Ovary (tissue), 3 donors: ENCODE data around the gene GOLIM4.
"Not testable (repeated sequence)": the region's sequence is repeated elsewhere in the genome, so short reads cannot be mapped to it uniquely, and the experiment has no call there.

Source experiments
- EP300 ChIP-seq: sonication (generic); formaldehyde crosslinking; IDR thresholded peaks from one replicate; pipeline ENCODE4 v1.6.1; 2017; ENCODE audit warnings: antibody characterized with exemption
- POLR2A ChIP-seq: fragments of 450-650 bp; IDR thresholded peaks from one replicate; pipeline ENCODE4 v1.6.1; 2017; ENCODE audit warnings: antibody characterized with exemption, mild to moderate bottlenecking, moderate library complexity
- TF ChIP-seq, protein P1 (sequence below), 3 donors: fragments of 450-650 bp in 2 of 3; fragments of 200-600 bp in 1 of 3; IDR thresholded peaks; one replicate each; pipeline versions ENCODE4 v1.5.1 to v1.8.0; 2016 to 2022; ENCODE audit warnings: antibody characterized with exemption in 3 of 3, mild to moderate bottlenecking in 1 of 3
- donor health status: DM: no; HTN: no; CAD: no.

DNA sequence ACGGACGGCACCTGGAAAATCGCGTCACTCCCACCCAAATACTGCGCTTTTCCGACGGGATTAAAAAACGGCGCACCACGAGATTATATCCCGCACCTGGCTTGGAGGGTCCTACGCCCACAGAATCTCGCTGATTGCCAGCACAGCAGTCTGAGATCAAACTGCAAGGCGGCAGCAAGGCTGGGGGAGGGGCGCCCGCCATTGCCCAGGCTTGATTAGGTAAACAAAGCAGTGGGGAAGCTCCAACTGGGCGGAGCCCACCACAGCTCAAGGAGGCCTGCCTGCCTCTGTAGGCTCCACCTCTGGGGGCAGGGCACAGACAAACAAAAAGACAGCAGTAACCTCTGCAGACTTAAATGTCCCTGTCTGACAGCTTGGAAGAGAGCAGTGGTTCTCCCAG is 84.4 kb downstream of the GOLIM4 start:
- TF ChIP-seq, protein P1, sequence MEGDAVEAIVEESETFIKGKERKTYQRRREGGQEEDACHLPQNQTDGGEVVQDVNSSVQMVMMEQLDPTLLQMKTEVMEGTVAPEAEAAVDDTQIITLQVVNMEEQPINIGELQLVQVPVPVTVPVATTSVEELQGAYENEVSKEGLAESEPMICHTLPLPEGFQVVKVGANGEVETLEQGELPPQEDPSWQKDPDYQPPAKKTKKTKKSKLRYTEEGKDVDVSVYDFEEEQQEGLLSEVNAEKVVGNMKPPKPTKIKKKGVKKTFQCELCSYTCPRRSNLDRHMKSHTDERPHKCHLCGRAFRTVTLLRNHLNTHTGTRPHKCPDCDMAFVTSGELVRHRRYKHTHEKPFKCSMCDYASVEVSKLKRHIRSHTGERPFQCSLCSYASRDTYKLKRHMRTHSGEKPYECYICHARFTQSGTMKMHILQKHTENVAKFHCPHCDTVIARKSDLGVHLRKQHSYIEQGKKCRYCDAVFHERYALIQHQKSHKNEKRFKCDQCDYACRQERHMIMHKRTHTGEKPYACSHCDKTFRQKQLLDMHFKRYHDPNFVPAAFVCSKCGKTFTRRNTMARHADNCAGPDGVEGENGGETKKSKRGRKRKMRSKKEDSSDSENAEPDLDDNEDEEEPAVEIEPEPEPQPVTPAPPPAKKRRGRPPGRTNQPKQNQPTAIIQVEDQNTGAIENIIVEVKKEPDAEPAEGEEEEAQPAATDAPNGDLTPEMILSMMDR (IDR thresholded peaks at IDR 0.05) = not testable (repeated sequence)
- TF ChIP-seq POLR2A, EP300: not testable (repeated sequence)
